ENCODE results near the gene UGT1A6. TPM values are rescaled to one million over a fixed set of nuclear protein-coding genes. Genes with fewer than 3 reads are reported as not detected.

UGT1A6 gene
- total RNA-seq, 1 experiment from 2014 or later: not detected

GRCh38 chr2:233800208-233800607 lies 107.5 kb downstream of the UGT1A6 start:
- no peaks in the 10 kb centered on the region for H3K4me1 ChIP-seq (ENCODE audit: insufficient read depth, low read length, poor library complexity, severe bottlenecking)
- H3K4me3 ChIP-seq (ENCODE audit: low read depth, low read length, poor library complexity, severe bottlenecking): no peak overlapping the region
- no peaks in the 10 kb centered on the region for H3K9me3 ChIP-seq (ENCODE audit: low read depth, low read length, poor library complexity, severe bottlenecking)
- no peaks in the 10 kb centered on the region for H3K27me3 ChIP-seq (replicated peaks; ENCODE audit: insufficient read depth, low read depth, low read length, poor library complexity)
- TF ChIP-seq CTCF (conservative IDR thresholded peaks at IDR 0.05; ENCODE audit: low read depth, low read length) (no peak), EZH2 (IDR thresholded peaks at IDR 0.05; ENCODE audit: borderline replicate concordance, low read depth, low read length, poor library complexity, severe bottlenecking) (no peak)
- ChIA-PET POLR2A (ENCODE audit: low non-redundant PET) (no interaction called here), CTCF (no interaction called here)
- intact Hi-C loops (cut with micrococcal nuclease; ENCODE audit: unreplicated experiment): no loop called here
- no TSS peak for BruUV-seq (replicated peaks)
- no peak for DNase-seq (ENCODE audit: low spot score)
- no peak overlapping the region for H3K27ac ChIP-seq (ENCODE audit: low read depth, low read length, poor library complexity, severe bottlenecking)
- no peaks in the 10 kb centered on the region for H3K36me3 ChIP-seq (ENCODE audit: insufficient read depth, low read length, poor library complexity, severe bottlenecking)

GRCh38 chr2:233801357-233802131 lies 108.9 kb downstream of the UGT1A6 start:
- DNase-seq (ENCODE audit: low spot score): no peak

GRCh38 chr2:233802132-233802815 lies 109.6 kb downstream of the UGT1A6 start:
- Histone ChIP-seq H3K9me3 (ENCODE audit: low read depth, low read length, poor library complexity, severe bottlenecking) (no peaks in the 10 kb centered on the region), H3K27ac (ENCODE audit: low read depth, low read length, poor library complexity, severe bottlenecking) (no peak overlapping the region), H3K4me1 (ENCODE audit: insufficient read depth, low read length, poor library complexity, severe bottlenecking) (no peaks in the 10 kb centered on the region), H3K36me3 (ENCODE audit: insufficient read depth, low read length, poor library complexity, severe bottlenecking) (no peaks in the 10 kb centered on the region), H3K4me3 (ENCODE audit: low read depth, low read length, poor library complexity, severe bottlenecking) (no peak overlapping the region), H3K27me3 (replicated peaks; ENCODE audit: insufficient read depth, low read depth, low read length, poor library complexity) (no peaks in the 10 kb centered on the region)
- ChIA-PET POLR2A (ENCODE audit: low non-redundant PET) (no interaction called here), CTCF (no interaction called here)
- intact Hi-C loops (cut with micrococcal nuclease; ENCODE audit: unreplicated experiment): no loop called here
- TF ChIP-seq CTCF (conservative IDR thresholded peaks at IDR 0.05; ENCODE audit: low read depth, low read length): no peak
- no peak for TF ChIP-seq EZH2 (IDR thresholded peaks at IDR 0.05; ENCODE audit: borderline replicate concordance, low read depth, low read length, poor library complexity, severe bottlenecking)
- no peak for DNase-seq (ENCODE audit: low spot score)
- no TSS peak for BruUV-seq (replicated peaks)

More at GRCh38 chr2:233801357-233802131, 108.9 kb downstream of the UGT1A6 start:
- no peaks in the 10 kb centered on the region for H3K27me3 ChIP-seq (replicated peaks; ENCODE audit: insufficient read depth, low read depth, low read length, poor library complexity)
- no peak overlapping the region for H3K4me3 ChIP-seq (ENCODE audit: low read depth, low read length, poor library complexity, severe bottlenecking)
- intact Hi-C loops (cut with micrococcal nuclease; ENCODE audit: unreplicated experiment): no loop called here
- CTCF ChIA-PET: no interaction called here
- no peak for TF ChIP-seq EZH2 (IDR thresholded peaks at IDR 0.05; ENCODE audit: borderline replicate concordance, low read depth, low read length, poor library complexity, severe bottlenecking)
- TF ChIP-seq CTCF (conservative IDR thresholded peaks at IDR 0.05; ENCODE audit: low read depth, low read length): no peak
- no TSS peak for BruUV-seq (replicated peaks)
- H3K4me1 ChIP-seq (ENCODE audit: insufficient read depth, low read length, poor library complexity, severe bottlenecking): no peaks in the 10 kb centered on the region
- H3K27ac ChIP-seq (ENCODE audit: low read depth, low read length, poor library complexity, severe bottlenecking): no peak overlapping the region
- no peaks in the 10 kb centered on the region for H3K9me3 ChIP-seq (ENCODE audit: low read depth, low read length, poor library complexity, severe bottlenecking)
- POLR2A ChIA-PET (ENCODE audit: low non-redundant PET): no interaction called here
- H3K36me3 ChIP-seq (ENCODE audit: insufficient read depth, low read length, poor library complexity, severe bottlenecking): no peaks in the 10 kb centered on the region

All from A673 (cell line).